HepG2 (cell line): Measurements from ENCODE around the gene TPGS1. TPM values are rescaled to one million over a fixed set of nuclear protein-coding genes. Genes with fewer than 3 reads are reported as not detected.

ENCODE experiments used
- ATAC-seq: fragments of 200-7000 bp; cut with Tn5 transposase; 3 replicates; pipeline ENCODE4 v1.9.1; 2020; ENCODE audit warnings: mild to moderate bottlenecking, moderate library complexity
- BruUV-seq: library from RNA; stranded (reverse); fragments of 400-500 nt; replicated peaks from 2 replicates; lab custom pipeline; 2021; lab: Mats Ljungman, UMichigan
- CTCF ChIA-PET: fragments of 300-600 bp; formaldehyde crosslinking; extraction: SDS; loops from one replicate; lab custom pipeline; 2021; ENCODE audit warnings: low total read pairs, inconsistent platforms, low intra/inter-chr PET ratio; lab: Yijun Ruan, JAX
- POLR2A ChIA-PET: fragments of 350-600 bp; sonication (Branson Sonifier 250); formaldehyde crosslinking; loops from one replicate; lab custom pipeline; 2020; ENCODE audit warnings: antibody characterized with exemption, inconsistent platforms; lab: Yijun Ruan, JAX
- DNase-seq: peaks from one replicate; pipeline ENCODE4 v3.0.0-alpha.2; 2015; ENCODE audit warnings: low spot score
- FAIRE-seq: peaks from 3 replicates; lab custom pipeline; 2011; peaks lifted over from hg19 to GRCh38; lab: Jason Lieb, UNC
- H2AFZ ChIP-seq: one replicate; pipeline ENCODE4 v1.6.1; 2011; ENCODE audit warnings: low read length, inconsistent platforms
- H3K27ac ChIP-seq: fragments of 300-600 bp; 3 replicates; pipeline ENCODE4 v1.8.0; 2011; ENCODE audit warnings: mixed run types, mild to moderate bottlenecking, mixed read lengths, low read length, inconsistent platforms; ENCODE audit not compliant: insufficient read depth; ENCODE audit errors: extremely low read length
- H3K27me3 ChIP-seq, 2 experiments: fragments of 200-600 bp in 1 of 2; 2 replicates in 1 of 2; 3 replicates in 1 of 2; pipeline versions ENCODE4 v1.6.0 to v1.8.0; 2011; ENCODE audit warnings: low read length in 2 of 2, mild to moderate bottlenecking in 2 of 2, moderate library complexity in 2 of 2, inconsistent platforms in 1 of 2; ENCODE audit not compliant: insufficient read depth in 2 of 2, control insufficient read depth in 1 of 2
- H3K36me3 ChIP-seq, 2 experiments: fragments of 200-600 bp in 1 of 2; replicated peaks in 1 of 2; 2 replicates in 1 of 2; 3 replicates in 1 of 2; pipeline versions ENCODE4 v1.5.1 to v1.8.0; 2011; ENCODE audit warnings: low read length in 2 of 2, inconsistent platforms in 1 of 2; ENCODE audit not compliant: insufficient read depth in 2 of 2, control insufficient read depth in 1 of 2
- H3K4me1 ChIP-seq: 2 replicates; pipeline ENCODE4 v1.5.1; 2012; ENCODE audit warnings: low read length, inconsistent platforms; ENCODE audit not compliant: insufficient read depth
- H3K4me2 ChIP-seq: 2 replicates; pipeline ENCODE4 v1.6.0; 2011; ENCODE audit warnings: low read depth, low read length, inconsistent platforms
- H3K4me3 ChIP-seq, 3 experiments: fragments of 200-600 bp in 1 of 3; sonication (generic), shearing (Covaris generic) in 1 of 3; replicated peaks in 1 of 3; 2 replicates each; pipeline ENCODE4 v1.5.1; 2011 to 2016; ENCODE audit warnings: low read length in 3 of 3, inconsistent platforms in 2 of 3, low read depth in 2 of 3, mild to moderate bottlenecking in 2 of 3, control low read depth in 1 of 3, mixed read lengths in 1 of 3; ENCODE audit not compliant: insufficient read depth in 1 of 3
- H3K79me2 ChIP-seq: one replicate; pipeline ENCODE4 v1.6.1; 2011; ENCODE audit warnings: low read length, inconsistent platforms; ENCODE audit not compliant: insufficient read depth
- H3K9ac ChIP-seq: 2 replicates; pipeline ENCODE4 v1.6.0; 2011; ENCODE audit warnings: mild to moderate bottlenecking, low read depth, low read length, inconsistent platforms; ENCODE audit not compliant: insufficient read depth
- H3K9me3 ChIP-seq: 2 replicates; pipeline ENCODE4 v1.5.1; 2012; ENCODE audit warnings: mild to moderate bottlenecking, low read length
- H4K20me1 ChIP-seq: 2 replicates; pipeline ENCODE4 v1.6.0; 2011; ENCODE audit warnings: inconsistent platforms, mild to moderate bottlenecking, low read length, moderate library complexity; ENCODE audit not compliant: insufficient read depth
- KLF16 ChIP-seq, 2 experiments: sonication (generic) in 1 of 2; formaldehyde crosslinking in 1 of 2; IDR thresholded peaks; 2 replicates each; pipeline versions ENCODE4 v1.6.1 to v1.8.0; 2016 to 2023; ENCODE audit warnings: missing genetic modification reagents in 2 of 2, missing compliant biosample characterization in 1 of 2
- MEF2D ChIP-seq: sonication (generic); formaldehyde crosslinking; IDR thresholded peaks from 2 replicates; pipeline ENCODE4 v1.5.1; 2020; ENCODE audit warnings: mild to moderate bottlenecking, missing genetic modification reagents
- ZNF770 ChIP-seq: sonication (generic); formaldehyde crosslinking; IDR thresholded peaks from 2 replicates; pipeline ENCODE4 v1.5.0; 2020; ENCODE audit warnings: mild to moderate bottlenecking, missing genetic modification reagents
- WGBS: methylation state at CpG from one replicate; pipeline ENCODE4 v1.1.6; 2017; ENCODE audit warnings: low lambda C conversion rate; 5-methylcytosine and 5-hydroxymethylcytosine counted together
- in situ Hi-C: cut with HindIII; loops from 2 replicates; pipeline ENCODE4 v1.10.0; 2017; ENCODE audit warnings: low pct_unique_long_range_greater_than_20kb; ENCODE audit not compliant: extremely low pct_ligation_motif_present
- intact Hi-C: fragments of 100-400 bp; cut with micrococcal nuclease; formaldehyde crosslinking; loops from one replicate; pipeline ENCODE4 v1.10.0; 2022; ENCODE audit not compliant: unreplicated experiment
- polyA plus RNA-seq, 8 experiments: library from polyadenylated mRNA; depleted of rRNA in 3 of 8; stranded (reverse) in 7 of 8; unstranded in 1 of 8; fragments of >200 nt; fragmentation: Illumina TruSeq in 4 of 8; extraction: Trizol in 4 of 8; gene quantifications; 2 replicates each; pipeline versions ENCODE4 v1.2.1 to v1.2.3, GENCODE V29; 2011 to 2016; ENCODE audit warnings: low read depth in 4 of 8, missing spikeins in 1 of 8, mixed read lengths in 1 of 8; ENCODE audit not compliant: insufficient read depth in 1 of 8
- total RNA-seq, 5 experiments: library from RNA; depleted of rRNA; stranded (reverse); fragments of >200 nt; fragmentation: Illumina TruSeq; extraction: Trizol; gene quantifications; 2 replicates each; pipeline ENCODE4 v1.2.3, GENCODE V29; 2016; ENCODE audit warnings: low read depth in 1 of 5

The TPGS1 gene
- total and polyA plus RNA-seq, 2 of the 13 experiments (the other 11 are each of a cell fraction or from before 2014, with no cell fraction given), result 1.1 to 6.2 TPM

GRCh38 chr19:475360-475759 lies 31.9 kb upstream of the TPGS1 start (continued):
- no peak for TF ChIP-seq KLF16 (CRISPR knock-in tag; IDR thresholded peaks at IDR 0.05)

DNA sequence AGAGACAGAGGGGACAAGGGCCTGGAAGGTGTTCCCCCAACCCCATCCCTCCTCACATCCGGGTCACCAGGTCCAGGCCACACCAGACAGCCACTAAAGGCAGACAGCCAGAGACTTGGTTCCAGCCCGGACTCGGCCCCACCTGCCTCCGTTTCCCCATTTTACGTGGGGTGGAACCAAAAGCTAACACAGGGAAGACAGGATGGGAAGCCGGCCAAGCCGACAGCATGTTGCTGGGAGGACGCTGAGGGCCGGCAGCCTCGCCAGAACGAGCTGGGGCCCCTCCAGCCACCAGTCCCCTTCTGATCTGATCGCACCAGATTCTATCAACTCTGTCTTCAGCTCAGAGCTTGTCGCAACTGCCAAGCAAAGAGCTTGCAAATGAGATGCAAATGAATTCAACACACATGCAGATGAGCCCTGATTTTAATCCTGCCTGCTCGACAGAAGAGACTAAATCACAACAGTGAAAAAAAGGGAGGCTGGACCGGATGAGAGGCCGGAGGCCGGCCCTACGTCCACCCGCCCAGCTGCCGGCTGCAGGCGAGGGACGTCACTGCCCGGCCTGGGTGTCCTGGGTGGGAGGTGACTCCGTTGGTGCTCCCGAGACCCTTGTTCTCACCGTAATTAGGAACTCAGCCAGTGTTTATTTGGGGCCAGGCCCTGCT lies 28.9 kb upstream of the TPGS1 start:
- H3K9me3 ChIP-seq, result peaks cover 4% of the 10 kb centered on the region; the same call in 1 of the 2 replicates
- WGBS, result 40% methylated on average over 21 of the region's 26 CpGs
- BruUV-seq, result no TSS peak
- ChIA-PET CTCF (interaction anchor here (2.6 kb wide), 1 partner anchor 94 kb away, joined by 19 read pairs; no protein-coding TSS in a partner anchor), POLR2A (no interaction called here)
- ATAC-seq (no peak), DNase-seq (no peak), FAIRE-seq (no peak)
- H3K27me3 ChIP-seq, result peaks cover 5 to 23% of the 10 kb centered on the region in 2 experiments; a peak in 4 of 5 replicates
- H3K27ac ChIP-seq, result no peak overlapping the region
- no peak overlapping the region for H3K4me2 ChIP-seq
- no peak overlapping the region for H2AFZ ChIP-seq
- H3K4me1 ChIP-seq, result peaks cover 9% of the 10 kb centered on the region; the same call in 1 of the 2 replicates
- TF ChIP-seq ZNF770 (peak; percentile 36; the same call in 1 of the 2 replicates), MEF2D (CRISPR knock-in tag) (no peak)
- no peak overlapping the region for H3K4me3 ChIP-seq
- H3K9ac ChIP-seq, result no peak overlapping the region
- no peaks in the 10 kb centered on the region for H3K36me3 ChIP-seq
- no peaks in the 10 kb centered on the region; the same call in 1 of the 2 replicates for H4K20me1 ChIP-seq
- in situ Hi-C loops, result no loop called here
- H3K79me2 ChIP-seq, result no peaks in the 10 kb centered on the region
- intact Hi-C loops, result no loop called here
